Measurements from ENCODE around the gene CCDC124. TPM values are rescaled to one million over a fixed set of nuclear protein-coding genes. Genes with fewer than 3 reads are reported as not detected.

Gene CCDC124
- total and polyA plus RNA-seq, 10 of the 15 experiments (the other 5 are each of a cell fraction or from before 2014, with no cell fraction given), result 3.7 to 184 (median 51.8) TPM

DNA sequence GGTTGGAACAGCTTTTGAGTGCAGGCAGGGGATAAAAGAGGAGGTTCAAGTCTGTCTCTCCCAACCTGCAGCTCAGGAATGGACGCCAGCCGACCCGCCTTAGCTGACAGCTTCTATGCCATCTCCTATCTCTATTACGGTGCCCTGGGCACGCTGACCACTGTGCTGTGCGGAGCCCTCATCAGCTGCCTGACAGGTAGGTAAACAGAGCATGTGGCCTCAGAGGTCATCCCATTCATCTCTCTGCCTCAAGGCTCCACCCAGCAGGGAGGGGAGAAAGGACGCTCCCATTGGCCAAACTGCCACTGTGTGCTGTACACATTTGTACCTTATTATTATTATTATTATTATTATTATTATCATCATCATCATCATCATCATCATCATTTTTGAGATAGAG is 44.6 kb upstream of the CCDC124 start (continued):
- TF ChIP-seq, protein P1, sequence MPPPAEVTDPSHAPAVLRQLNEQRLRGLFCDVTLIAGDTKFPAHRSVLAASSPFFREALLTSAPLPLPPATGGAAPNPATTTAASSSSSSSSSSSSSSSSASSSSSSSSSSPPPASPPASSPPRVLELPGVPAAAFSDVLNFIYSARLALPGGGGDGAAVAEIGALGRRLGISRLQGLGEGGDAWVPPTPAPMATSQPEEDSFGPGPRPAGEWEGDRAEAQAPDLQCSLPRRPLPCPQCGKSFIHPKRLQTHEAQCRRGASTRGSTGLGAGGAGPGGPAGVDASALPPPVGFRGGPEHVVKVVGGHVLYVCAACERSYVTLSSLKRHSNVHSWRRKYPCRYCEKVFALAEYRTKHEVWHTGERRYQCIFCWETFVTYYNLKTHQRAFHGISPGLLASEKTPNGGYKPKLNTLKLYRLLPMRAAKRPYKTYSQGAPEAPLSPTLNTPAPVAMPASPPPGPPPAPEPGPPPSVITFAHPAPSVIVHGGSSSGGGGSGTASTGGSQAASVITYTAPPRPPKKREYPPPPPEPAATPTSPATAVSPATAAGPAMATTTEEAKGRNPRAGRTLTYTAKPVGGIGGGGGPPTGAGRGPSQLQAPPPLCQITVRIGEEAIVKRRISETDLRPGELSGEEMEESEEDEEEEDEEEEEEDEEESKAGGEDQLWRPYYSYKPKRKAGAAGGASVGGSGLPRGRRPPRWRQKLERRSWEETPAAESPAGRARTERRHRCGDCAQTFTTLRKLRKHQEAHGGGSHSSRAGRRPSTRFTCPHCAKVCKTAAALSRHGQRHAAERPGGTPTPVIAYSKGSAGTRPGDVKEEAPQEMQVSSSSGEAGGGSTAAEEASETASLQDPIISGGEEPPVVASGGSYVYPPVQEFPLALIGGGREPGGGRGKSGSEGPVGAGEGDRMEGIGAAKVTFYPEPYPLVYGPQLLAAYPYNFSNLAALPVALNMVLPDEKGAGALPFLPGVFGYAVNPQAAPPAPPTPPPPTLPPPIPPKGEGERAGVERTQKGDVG (CRISPR knock-in tag; IDR thresholded peaks at IDR 0.05), result no peak
- TF ChIP-seq, protein P2, sequence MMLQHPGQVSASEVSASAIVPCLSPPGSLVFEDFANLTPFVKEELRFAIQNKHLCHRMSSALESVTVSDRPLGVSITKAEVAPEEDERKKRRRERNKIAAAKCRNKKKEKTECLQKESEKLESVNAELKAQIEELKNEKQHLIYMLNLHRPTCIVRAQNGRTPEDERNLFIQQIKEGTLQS (IDR thresholded peaks at IDR 0.05; ENCODE audit: borderline replicate concordance, extremely low read depth, low read depth, low read length), result no peak
- TF ChIP-seq FOXK2 (IDR thresholded peaks at IDR 0.05), result no peak
- TF ChIP-seq, protein P3, sequence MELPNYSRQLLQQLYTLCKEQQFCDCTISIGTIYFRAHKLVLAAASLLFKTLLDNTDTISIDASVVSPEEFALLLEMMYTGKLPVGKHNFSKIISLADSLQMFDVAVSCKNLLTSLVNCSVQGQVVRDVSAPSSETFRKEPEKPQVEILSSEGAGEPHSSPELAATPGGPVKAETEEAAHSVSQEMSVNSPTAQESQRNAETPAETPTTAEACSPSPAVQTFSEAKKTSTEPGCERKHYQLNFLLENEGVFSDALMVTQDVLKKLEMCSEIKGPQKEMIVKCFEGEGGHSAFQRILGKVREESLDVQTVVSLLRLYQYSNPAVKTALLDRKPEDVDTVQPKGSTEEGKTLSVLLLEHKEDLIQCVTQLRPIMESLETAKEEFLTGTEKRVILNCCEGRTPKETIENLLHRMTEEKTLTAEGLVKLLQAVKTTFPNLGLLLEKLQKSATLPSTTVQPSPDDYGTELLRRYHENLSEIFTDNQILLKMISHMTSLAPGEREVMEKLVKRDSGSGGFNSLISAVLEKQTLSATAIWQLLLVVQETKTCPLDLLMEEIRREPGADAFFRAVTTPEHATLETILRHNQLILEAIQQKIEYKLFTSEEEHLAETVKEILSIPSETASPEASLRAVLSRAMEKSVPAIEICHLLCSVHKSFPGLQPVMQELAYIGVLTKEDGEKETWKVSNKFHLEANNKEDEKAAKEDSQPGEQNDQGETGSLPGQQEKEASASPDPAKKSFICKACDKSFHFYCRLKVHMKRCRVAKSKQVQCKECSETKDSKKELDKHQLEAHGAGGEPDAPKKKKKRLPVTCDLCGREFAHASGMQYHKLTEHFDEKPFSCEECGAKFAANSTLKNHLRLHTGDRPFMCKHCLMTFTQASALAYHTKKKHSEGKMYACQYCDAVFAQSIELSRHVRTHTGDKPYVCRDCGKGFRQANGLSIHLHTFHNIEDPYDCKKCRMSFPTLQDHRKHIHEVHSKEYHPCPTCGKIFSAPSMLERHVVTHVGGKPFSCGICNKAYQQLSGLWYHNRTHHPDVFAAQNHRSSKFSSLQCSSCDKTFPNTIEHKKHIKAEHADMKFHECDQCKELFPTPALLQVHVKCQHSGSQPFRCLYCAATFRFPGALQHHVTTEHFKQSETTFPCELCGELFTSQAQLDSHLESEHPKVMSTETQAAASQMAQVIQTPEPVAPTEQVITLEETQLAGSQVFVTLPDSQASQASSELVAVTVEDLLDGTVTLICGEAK (IDR thresholded peaks at IDR 0.05; ENCODE audit: borderline replicate concordance), result no peak
- TF ChIP-seq ZSCAN29 (IDR thresholded peaks at IDR 0.05), result no peak
- TF ChIP-seq CEBPB (IDR thresholded peaks at IDR 0.05; ENCODE audit: borderline replicate concordance in 1 of 2, low read depth in 2 of 2, low read length in 2 of 2), result no peak
- TF ChIP-seq STAT3 (IDR thresholded peaks at IDR 0.05; ENCODE audit: low read depth, low read length), result no peak
- TF ChIP-seq NFXL1 (IDR thresholded peaks at IDR 0.05; ENCODE audit: borderline replicate concordance), result no peak
